ENCODE data around the gene GLDN. TPM values are rescaled to one million over a fixed set of nuclear protein-coding genes. Genes with fewer than 3 reads are reported as not detected.

GLDN gene
- total RNA-seq, 1 experiment from 2014 or later: 1.3 TPM

- H3K14ac ChIP-seq (ENCODE audit: insufficient read depth, low read length): no peak overlapping the region
- no peaks in the 10 kb centered on the region for H3K4me1 ChIP-seq (ENCODE audit: insufficient read depth, low read length)
- no peak overlapping the region for H3K27ac ChIP-seq (ENCODE audit: insufficient read length, low read depth, low read length)
- no peak overlapping the region for H2AFZ ChIP-seq (ENCODE audit: low read length)
- Mint-ChIP-seq H3K27ac (no peak overlapping the region), H3K36me3 (ENCODE audit: insufficient read depth in 1 of 3, low read depth in 3 of 3) (no peaks in the 10 kb centered on the region), H3K27me3 (ENCODE audit: low read depth) (peaks cover 3% of the 10 kb centered on the region; the same call in 1 of the 2 replicates), H3K4me3 (no peak overlapping the region), H3K4me1 (peaks cover 4 to 11% of the 10 kb centered on the region in 2 experiments; a peak in 3 of 4 replicates), H3K9me3 (no peaks in the 10 kb centered on the region; a peak in 1 of 5 replicates)
- no peak for TF ChIP-seq CTCF (conservative IDR thresholded peaks at IDR 0.05)
- no peaks in the 10 kb centered on the region for H3K79me2 ChIP-seq (ENCODE audit: insufficient read depth, low read length)
- H3K9me3 ChIP-seq (ENCODE audit: control insufficient read depth, low read depth, low read length): no peaks in the 10 kb centered on the region
- no peaks in the 10 kb centered on the region for H3K23me2 ChIP-seq (ENCODE audit: insufficient read length, low read depth, low read length, poor library complexity, severe bottlenecking)
- H4K5ac ChIP-seq (ENCODE audit: insufficient read length, low read depth, low read length): no peak overlapping the region
- H3K9ac ChIP-seq (ENCODE audit: extremely low read depth, insufficient read length, low read length): no peak overlapping the region
- no peak overlapping the region for H3K18ac ChIP-seq (ENCODE audit: insufficient read length, low read depth, low read length)
- no peak overlapping the region for H3K23ac ChIP-seq (ENCODE audit: insufficient read length, low read depth, low read length)
- H3K4me2 ChIP-seq (ENCODE audit: insufficient read depth, insufficient read length, low read length): no peak overlapping the region
- no peak overlapping the region for H2BK12ac ChIP-seq (ENCODE audit: insufficient read length, low read depth, low read length)
- H2BK20ac ChIP-seq (ENCODE audit: low read depth, low read length, poor library complexity, severe bottlenecking): no peak overlapping the region
- no peak overlapping the region for H2BK5ac ChIP-seq (ENCODE audit: insufficient read length, low read length)
- no peak overlapping the region for H2AK5ac ChIP-seq (ENCODE audit: insufficient read length, low read length)
- no peak overlapping the region for H3K56ac ChIP-seq (ENCODE audit: insufficient read length, low read depth, low read length)
- H4K91ac ChIP-seq (ENCODE audit: insufficient read length, low read depth, low read length): no peak overlapping the region
- no peak overlapping the region for H4K8ac ChIP-seq (replicated peaks; ENCODE audit: insufficient read length, low read depth, low read length)
- H3K4ac ChIP-seq (ENCODE audit: low read depth, low read length): no peak overlapping the region
- H2BK120ac ChIP-seq (ENCODE audit: low read depth, low read length, poor library complexity, severe bottlenecking): no peak overlapping the region
- no peak overlapping the region for H2BK15ac ChIP-seq (ENCODE audit: low read depth, low read length)
- no peak overlapping the region for H3T11ph ChIP-seq (ENCODE audit: low read length)
- H4K20me1 ChIP-seq (ENCODE audit: control insufficient read depth, insufficient read depth, insufficient read length): no peaks in the 10 kb centered on the region
- H3K79me1 ChIP-seq (ENCODE audit: insufficient read depth, low read depth, low read length, poor library complexity, severe bottlenecking): no peaks in the 10 kb centered on the region
- H3K27me3 ChIP-seq (ENCODE audit: insufficient read depth, low read length): no peaks in the 10 kb centered on the region
- DNase-seq: no peak
- no CpG with 5 or more reads among the region's 10 CpGs for whole genome bisulfite sequencing (ENCODE audit: extremely low coverage, insufficient read length, low lambda C conversion rate)
Observed at GRCh38 chr15:51314391-51315337, 26.8 kb upstream of the GLDN start.
